HG02610 (cell line): ENCODE results near the gene THYN1.

ENCODE experiments used
- ATAC-seq: cut with Tn5 transposase; IDR thresholded peaks from one replicate; pipeline ENCODE4 v1.9.1; 2021; ENCODE audit warnings: mild to moderate bottlenecking, moderate library complexity; ENCODE audit not compliant: unreplicated experiment

The THYN1 gene

DNA sequence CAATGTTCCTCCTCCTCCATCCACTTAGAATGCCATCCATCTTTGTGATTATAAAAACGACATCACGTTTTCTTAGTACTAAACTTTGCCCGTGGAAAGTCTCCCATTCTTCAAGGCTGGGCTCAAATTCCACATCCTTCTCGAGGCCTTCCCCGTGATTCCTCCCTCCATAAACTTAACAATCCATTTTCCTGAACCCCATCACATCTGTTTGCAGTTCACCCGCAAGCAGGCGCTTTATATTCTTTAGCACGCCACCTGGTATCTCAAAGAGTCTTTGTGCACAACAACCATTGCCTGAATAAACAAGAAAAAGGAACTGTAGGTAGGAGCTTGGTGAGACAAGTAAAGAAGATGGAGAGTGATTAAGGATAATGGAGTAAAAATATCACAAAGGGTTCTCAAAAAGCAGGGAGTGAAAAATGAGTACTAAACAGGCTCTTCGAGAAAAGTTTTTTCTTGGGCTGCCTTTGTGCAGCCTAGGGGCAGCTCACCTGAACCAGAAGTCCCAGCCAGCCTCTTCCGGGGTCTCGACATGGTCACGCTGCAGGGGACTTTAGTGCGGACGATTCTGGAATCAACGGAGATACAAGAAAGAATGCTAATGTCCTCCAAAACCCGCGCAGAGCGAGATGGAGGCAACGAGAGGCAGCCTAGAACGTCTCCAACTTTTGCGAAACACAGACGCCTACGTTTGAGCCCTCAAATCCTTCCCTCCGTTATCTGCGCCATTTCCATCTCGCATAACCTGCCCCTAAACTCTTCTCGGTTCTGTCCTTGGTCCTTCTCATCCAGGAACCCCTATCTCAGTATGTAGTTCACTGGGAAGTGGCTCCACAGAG is 585 bp downstream of the THYN1 start:
- ATAC-seq, result peak; percentile 29

DNA sequence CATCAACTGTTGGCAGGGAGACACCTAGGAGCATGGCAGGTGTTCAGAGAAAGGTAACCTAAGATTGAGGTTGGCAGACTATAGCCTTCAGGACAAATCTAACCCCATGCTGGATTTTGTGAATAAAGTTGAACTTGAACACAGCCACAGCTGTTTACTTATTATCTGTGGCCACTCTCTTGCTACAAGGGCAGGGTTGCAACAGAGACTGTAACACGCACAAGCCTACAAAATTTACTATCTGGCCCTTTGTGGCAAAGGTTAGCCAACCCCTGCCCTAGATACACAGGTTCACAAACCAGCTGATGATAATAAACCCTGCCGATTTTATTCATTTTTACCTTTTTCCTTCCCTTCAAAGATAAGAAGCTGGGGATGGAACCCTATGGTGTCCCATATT is 2.5 kb downstream of the THYN1 start:
- no peak for ATAC-seq

DNA sequence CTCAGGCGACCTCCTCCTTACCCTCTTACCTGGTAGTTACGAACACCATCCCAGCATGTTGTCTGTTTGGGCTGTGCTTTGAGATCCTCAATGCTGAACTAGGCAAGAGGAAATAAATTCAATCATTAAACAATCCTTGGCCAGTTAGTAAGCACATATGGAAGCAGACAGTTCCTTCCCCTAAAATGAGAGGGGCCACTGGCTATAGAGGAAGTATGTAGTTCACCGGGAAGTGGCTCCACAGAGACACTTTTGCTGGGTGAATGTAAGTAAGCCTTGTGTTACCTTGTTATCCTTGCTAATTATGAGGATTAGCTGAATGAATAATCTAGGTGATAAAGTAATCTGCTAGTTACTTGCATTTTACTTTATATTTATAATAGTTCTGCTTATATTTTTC is 2.9 kb downstream of the THYN1 start:
- no peak for ATAC-seq

DNA sequence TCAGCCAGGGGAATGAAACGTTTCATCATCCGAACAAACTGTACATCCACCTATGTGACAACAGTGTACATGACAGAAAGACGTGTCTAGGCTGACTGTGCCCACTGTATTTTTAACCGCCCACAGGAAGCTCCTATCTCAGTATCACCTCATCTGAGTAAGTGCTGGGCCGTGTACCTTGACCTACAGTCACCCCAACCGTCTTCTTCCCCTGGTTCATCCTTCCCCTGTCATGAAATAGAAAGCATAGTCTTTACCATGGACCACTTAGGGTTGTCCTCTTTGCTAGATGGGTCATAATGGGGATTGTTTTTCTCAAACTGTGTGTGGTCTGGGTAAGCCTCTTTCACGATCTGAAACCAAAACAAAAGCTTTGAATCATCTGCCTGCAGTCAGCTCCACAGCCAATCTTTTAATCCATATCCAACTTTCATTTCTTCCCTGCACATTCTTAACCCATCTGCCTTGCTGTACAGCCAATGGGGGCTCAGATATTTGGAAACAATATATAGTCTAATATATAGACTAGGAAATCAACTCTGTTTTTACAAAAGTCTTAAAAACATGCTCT is 4.2 kb downstream of the THYN1 start:
- ATAC-seq, result no peak

DNA sequence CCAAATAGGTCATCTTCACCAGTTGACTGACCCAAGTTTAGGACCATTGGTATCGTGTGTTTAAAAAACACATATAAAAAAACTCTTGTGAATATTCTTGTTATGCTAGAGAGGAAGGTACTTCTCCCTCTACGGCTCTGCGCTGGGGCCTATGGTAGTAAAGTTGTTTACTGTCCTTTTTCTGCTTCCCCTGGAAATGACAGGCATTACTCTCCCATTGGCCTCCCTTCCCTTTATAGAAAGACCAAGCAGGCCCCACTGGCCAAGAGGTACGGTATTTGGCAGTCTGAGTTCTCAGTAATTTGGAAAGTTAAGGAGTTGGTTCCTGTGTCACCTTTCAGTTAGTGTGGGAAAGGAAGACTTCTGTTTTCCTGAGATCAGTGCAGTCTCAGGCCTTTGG is 6.5 kb downstream of the THYN1 start:
- no peak for ATAC-seq

DNA sequence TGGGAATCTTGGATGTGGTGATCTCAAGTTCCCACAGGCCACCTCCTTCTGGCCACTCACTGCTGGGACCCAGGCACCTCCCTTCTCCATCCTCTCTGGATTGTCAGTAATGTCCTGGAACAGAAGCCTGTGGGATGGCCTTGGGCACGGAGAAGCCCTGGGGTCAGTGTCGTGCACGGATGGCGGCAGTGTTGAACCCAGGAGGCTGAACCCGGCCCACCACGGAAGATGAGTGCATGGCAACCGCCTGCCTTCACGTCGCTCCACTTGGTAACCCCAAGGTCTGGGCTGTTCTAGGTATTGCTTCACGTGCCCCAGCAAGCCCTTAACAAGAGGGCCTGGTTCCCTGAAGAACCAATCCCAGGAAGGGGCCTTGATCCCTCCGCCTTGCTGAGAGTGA is 7.1 kb downstream of the THYN1 start:
- no peak for ATAC-seq

DNA sequence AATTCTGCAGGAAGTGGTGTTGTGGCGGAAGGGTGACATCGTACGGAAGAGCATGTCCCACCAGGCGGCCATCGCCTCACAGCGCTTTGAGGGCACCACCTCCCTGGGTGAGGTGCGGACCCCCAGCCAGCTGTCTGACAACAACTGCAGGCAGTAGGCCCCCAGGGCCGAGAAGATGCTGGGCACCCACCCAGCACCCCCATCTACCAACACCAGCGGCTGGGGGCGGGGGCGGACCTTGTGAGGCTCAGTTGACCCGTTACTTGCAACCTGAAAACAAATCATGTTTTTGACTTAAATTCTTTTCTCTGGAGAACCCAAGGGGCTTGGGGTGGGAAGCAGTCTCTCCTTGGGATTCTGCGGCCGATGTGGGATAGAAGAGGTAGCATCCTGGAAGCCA is 7.7 kb downstream of the THYN1 start:
- no peak for ATAC-seq

DNA sequence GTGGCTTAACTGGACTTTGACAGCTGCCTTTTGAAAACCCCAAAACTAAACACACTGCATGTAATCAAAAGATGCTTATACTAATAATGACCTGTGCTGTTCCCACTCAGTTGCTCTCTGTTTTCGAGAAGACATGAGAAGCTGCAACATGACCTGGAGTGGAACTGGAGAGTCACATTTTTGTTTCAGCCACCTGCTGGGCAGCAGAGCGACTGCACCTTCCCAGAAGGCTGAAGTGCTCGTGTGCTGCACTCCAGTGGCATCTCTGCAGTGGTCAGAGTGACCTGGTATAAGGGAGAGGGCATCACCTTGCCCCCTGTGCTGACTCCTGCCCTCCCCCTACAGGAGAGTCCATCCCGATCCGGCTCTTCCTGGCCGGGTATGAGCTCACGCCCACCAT is 8.6 kb downstream of the THYN1 start:
- ATAC-seq, result peak; percentile 80

DNA sequence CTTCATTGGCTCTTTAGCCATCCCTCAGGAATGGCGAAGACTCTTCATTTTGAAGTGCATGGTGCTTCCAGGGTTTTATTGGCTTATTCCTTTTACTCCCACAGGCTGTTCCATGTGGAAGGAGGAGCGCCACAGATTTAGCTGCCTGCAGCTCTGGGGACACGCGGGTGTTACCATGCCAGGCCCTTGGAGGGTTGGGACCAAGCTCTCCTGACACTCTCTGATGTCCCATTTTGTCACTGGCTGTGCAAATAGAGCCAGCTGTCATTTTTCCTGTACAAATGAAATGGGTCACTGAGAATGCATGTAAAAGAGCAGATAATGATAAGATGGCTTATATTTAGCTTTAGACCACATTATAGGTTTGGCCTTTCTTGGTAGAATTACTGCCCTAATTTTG is 9.2 kb downstream of the THYN1 start:
- ATAC-seq, result no peak

DNA sequence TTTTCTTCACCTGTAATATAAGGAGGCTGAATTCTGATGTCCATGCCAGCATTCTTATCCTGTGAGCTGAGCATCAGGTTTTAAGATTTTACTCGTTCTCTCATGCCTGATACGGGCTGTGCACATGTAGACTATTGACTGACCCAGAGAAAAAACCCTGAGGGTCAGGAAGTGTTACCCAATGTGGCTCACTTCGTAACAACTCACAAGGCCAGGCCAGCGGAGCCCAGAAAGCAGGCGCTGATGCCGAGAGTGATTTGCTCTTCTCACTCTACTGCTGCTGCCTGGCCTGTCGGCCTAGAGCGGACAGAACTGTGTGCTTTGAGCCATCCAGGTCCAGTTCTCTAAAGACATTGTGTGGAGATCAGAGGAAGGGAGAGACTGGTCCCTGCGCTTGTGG is 10.8 kb downstream of the THYN1 start:
- ATAC-seq, result no peak

DNA sequence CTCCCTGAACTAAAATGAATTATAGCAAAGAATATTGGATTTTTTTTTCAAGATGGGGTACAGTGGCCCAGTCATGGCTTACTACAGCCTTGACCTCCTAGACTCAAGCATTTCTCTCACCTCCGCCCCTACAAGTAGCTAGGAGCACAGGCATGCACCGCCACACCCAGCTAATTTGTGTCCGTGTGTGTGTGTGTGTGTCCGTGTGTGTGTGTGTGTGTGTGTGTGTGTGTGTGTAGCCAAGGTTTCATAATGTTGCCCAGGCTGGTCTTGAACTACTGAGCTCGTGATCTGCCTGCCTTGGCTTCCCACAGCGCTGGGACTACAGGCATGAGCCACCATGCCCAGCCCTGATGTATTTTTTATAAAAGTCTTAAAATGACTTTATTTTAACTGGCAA is 12.6 kb downstream of the THYN1 start:
- no peak for ATAC-seq

DNA sequence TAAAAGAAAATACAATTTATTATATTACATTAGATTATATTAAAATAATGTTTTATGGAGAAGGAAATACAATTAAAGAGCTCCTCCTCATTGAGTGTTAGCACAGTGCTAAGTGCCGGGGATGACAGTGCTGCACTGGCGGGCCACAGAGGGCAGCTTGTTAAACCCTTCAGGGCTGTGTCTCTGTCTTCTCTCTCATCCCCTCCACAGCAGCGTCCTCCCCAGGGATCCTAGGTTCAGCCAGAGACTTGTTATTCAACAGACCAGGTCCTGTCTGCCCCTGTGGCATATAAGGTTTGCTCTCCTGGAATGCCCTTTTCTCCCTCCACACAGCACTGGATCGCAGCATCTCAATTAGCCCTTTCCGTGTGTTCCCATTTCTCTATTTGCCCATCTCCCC is 14.2 kb downstream of the THYN1 start:
- no peak for ATAC-seq

DNA sequence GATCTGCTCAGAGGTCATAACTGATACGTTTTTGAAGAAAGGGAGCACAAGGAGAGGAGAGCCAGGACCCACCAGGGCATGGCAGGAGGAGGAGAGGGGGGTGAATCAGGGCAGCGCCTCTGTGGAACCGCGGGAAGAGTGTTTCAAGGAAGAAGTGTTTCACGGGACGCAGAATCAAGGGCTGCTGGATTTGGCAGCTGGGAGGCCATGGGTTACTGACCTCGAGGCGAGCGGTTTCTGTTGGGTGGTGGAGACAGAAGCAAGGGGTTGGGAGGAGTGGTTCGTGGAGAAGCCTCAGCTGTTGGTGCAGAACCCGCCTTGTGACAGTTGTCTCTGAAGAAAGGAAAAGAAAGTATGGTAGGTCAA is 15.6 kb downstream of the THYN1 start:
- no peak for ATAC-seq

DNA sequence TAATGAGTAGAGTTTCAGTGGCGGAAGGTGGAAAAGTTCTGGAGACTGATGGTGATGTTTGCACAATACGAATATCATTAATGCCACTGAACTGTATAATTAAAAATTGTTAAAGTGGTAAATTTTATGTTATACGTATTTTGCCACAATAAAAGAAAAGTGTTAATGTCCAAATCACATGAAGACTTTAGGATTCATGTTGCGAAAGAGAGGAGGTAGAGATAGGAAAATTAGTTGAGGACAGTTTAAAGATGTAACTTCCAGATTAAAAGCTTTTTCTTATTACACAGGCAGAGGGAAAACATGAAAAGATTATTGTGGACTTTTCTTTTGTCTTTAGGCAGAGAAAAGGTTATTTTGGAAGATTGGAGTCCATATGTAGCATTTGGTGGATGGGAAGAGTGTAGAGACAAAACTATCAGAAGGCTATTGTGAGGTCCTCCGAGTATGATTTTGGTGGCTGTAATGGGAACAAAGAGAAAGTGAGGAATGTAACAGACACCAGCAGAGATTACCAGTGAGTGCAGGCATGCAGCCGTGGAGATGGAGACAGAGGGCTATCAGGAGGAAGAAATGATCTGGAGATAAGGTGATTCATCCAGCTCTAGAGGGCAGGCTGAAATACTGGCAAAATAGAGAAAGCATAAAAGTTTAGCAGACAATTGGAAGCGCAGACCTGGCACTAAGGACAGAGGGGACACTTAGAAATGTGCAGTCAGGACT is 16.2 kb downstream of the THYN1 start:
- ATAC-seq, result no peak

DNA sequence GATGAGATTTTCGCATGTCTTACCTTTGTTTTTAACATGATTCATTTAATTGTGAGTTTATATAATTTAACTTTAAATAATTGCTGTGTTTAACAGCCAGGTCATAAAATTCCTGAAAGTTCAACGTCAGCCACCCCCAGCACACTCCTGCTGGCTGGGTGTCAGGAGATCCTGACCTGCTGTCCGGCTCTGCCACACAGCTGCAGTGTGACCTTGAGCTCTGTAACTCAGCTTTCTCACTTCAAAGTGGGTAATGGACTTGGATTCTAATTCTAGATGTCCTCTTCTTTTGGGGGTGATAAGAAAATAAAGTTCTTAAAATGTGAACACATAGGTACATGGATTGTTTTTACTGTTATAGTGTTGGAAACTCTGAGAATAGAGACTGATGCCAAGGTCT is 17.8 kb downstream of the THYN1 start:
- ATAC-seq, result no peak

DNA sequence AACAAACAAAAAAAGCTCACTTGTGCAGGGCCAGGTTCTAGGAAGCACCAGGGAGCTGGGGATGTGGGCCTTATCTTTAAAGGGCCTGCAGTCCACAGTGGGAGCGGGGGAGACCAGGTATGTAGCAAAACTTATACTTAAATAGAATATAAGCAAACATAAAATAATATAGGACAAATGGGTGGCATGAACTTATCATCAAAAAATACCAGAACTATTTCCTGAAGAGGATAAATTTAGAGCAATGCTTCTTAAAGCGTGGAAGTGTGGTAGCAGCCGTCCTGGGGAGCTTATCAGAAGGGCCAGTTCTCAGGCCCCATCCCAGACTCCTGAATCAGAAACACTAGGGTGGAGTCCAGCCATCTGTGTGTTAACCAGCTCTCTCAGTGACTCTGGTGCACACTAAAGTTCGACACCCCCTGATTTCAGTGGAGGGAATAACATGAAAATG is 19.4 kb downstream of the THYN1 start:
- ATAC-seq, result no peak

DNA sequence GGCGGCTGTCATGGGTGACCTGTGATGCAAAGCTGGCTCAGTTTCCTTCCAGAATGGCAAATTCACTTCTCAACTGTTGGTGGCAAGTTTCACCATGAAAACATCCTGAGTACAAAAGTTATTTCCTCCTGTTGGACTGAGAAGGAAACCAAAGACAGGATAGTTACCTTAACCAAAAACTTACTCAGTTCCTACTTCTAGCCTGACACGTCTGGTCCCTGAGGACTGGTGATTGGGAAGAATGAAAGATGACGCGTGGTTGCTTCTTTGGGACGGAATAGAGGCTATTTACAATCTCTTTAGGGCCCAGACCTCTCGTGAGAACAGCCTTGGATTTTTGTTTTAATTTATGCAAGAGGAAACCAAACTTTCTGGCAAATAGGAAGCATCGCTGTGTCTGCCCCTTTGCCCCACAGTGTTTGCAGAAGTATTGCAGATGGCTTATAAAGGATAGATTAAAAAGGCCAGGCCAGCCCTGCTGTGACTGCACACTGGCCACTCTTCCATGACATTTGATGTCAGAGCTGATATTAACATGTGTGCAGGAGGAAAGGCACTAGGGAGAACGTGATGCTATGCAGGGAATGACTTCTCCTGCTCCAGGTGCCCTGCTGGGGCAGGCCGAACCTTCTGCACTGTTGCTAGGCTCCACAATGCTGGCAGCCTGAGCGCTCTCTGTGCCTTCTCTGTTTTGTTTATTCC is 21.0 kb downstream of the THYN1 start:
- ATAC-seq, result peak; percentile 27

DNA sequence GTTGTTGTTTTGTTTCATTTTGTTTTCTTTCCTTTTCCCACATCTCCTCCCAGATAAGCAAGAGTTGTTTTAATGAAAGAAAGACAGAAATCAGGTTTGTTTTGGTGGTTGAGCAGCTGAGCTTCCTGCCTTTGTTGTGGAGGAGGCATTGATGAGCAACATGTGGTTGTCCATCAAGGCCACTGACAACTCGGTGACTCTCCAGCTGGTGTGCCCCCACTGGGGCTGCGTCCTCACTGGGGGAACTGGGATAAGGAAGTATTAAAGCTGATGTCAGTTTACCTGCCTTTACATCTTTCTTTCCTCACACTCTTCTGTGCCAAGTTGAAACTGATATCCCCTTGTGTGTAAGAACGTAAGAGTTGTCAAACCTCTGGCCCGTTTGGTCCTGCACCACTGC is 22.8 kb downstream of the THYN1 start:
- ATAC-seq, result no peak

DNA sequence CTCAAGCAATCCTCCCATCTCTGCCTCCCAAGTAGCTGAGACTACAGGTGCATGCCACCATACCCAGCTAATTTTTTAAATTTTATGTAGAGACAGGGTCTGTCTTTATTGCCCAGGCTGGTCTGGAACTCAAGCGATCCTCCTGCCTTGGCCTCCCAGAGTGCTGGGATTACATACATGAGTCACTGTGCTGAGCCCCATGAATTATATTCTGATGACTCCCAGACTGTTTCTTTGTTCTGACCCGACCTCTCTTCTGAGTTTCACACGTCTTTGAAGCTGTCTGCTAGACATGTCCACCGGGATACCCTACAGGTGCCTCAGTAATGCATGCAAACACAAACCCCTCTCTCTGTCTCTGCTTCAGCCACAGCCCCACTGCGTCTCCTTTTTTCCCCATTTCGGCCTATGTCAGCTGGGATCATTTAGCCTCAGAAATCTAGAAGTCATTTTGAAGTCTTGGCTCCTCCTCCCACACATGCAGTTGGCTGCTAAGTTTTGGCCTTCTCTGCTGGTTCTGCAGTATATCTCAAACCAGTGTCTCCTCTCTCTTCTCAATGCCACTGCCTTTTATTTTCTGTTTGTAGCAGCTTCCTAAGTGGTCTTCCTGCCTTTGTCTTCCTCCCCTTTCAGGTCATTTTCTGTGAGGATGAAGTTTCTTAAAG is 23.9 kb downstream of the THYN1 start:
- ATAC-seq, result no peak

DNA sequence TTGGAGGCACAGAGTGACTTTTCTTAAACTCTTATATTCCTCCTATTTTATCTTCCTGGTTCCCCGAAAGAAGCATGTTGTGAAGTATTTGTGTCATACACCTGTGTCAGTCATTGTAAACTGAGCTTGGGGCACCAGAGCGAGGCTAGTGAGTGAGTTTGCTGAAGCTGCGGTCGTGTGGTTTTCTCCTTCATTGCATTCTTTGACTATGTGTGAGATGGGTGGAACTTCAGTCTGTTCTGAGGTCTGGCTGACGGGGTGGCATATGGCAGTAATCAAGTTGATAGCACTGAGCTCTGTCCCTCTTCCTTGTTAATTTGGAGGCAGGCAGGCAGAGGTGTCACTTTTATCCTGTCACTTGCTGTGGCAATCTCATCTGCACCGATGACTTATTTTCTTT is 24.5 kb downstream of the THYN1 start:
- ATAC-seq, result peak; percentile 61

DNA sequence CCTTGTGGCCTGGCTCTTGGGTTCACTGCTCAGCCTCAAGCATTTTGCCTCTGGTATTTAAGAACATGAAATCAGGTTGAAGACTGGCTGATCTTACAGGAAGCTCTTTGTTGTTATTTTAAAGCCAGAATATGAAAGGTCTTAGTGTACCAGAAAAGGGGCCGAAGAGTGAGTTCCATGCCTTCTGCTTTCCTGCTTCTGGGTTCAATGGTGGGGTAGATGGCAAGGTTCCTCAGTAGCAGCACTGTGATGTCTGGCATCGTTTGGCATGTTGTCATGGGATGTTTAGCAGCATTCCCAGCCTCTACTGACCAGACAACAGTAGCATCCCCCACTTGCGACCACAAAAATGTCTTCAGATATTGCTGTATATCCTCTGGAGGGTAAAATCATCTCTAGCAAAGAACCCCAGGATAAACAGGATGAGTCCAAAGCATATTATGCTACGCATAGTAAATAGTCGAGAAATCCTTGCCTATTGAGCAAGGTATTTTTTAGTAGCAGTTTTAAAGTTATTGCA is 26.3 kb downstream of the THYN1 start:
- ATAC-seq, result no peak
